Ovary (tissue), 9 donors: ENCODE results near the gene ANKRD60. TPM values are rescaled to one million over a fixed set of nuclear protein-coding genes. Genes with fewer than 3 reads are reported as not detected.

ENCODE experiments used
- DNase-seq, 5 donors: peaks; one replicate each; pipeline ENCODE4 v3.0.0-alpha.2; 2019 to 2020
- H3K27ac ChIP-seq, 2 donors: fragments of 200-600 bp; one replicate each; pipeline versions ENCODE4 v1.5.1 to v1.8.0; 2019 to 2022
- H3K27me3 ChIP-seq: fragments of 200-600 bp; one replicate; pipeline ENCODE4 v1.8.0; 2022
- H3K36me3 ChIP-seq: fragments of 200-600 bp; sonication (generic); one replicate; pipeline ENCODE4 v1.5.1; 2019
- H3K4me1 ChIP-seq: one replicate; pipeline ENCODE4 v1.8.1; 2013; ENCODE audit warnings: mild to moderate bottlenecking, moderate library complexity; ENCODE audit not compliant: insufficient read depth
- H3K4me3 ChIP-seq: fragments of 200-600 bp; sonication (generic); one replicate; pipeline ENCODE4 v1.5.1; 2017
- H3K9me3 ChIP-seq, 2 donors: fragments of 200-600 bp in 1 of 2; sonication (generic) in 1 of 2; one replicate each; pipeline versions ENCODE4 v1.5.1 to v1.8.1; 2013 to 2019; ENCODE audit warnings: mild to moderate bottlenecking in 1 of 2, moderate library complexity in 1 of 2
- CTCF ChIP-seq, 3 donors: fragments of 450-650 bp in 2 of 3; fragments of 200-600 bp in 1 of 3; IDR thresholded peaks; one replicate each; pipeline versions ENCODE4 v1.5.1 to v1.8.0; 2016 to 2022; ENCODE audit warnings: antibody characterized with exemption in 3 of 3, mild to moderate bottlenecking in 1 of 3
- EP300 ChIP-seq: sonication (generic); formaldehyde crosslinking; IDR thresholded peaks from one replicate; pipeline ENCODE4 v1.6.1; 2017; ENCODE audit warnings: antibody characterized with exemption
- POLR2A ChIP-seq: fragments of 450-650 bp; IDR thresholded peaks from one replicate; pipeline ENCODE4 v1.6.1; 2017; ENCODE audit warnings: antibody characterized with exemption, mild to moderate bottlenecking, moderate library complexity
- WGBS, 3 donors: extraction: QIAGEN DNeasy Blood & Tissue Kit in 1 of 3; methylation state at CpG; one replicate each; pipeline versions ENCODE4 v1.1.5 to v1.1.7; 2013 to 2017; 5-methylcytosine and 5-hydroxymethylcytosine counted together
- intact Hi-C, 4 donors: fragments of 100-400 bp; cut with DNase I; formaldehyde crosslinking; loops; one replicate each; pipeline versions ENCODE4 v1.11.0 to v1.15.1; 2022 to 2023
- polyA plus RNA-seq, 2 donors: library from polyadenylated mRNA; stranded (reverse); fragments of 200-250 nt in 1 of 2; fragments of 350-450 nt in 1 of 2; fragmentation: Illumina TruSeq in 1 of 2; extraction: RNeasy Lipid Tissue Mini Kit (QIAGEN cat#74804) in 1 of 2; gene quantifications; one replicate each; pipeline ENCODE4 v1.2.3, GENCODE V29; 2013 to 2014
- total RNA-seq, 7 donors: library from RNA; depleted of rRNA in 2 of 7; stranded (reverse); fragments of >200 nt in 2 of 7; fragmentation: NEBNext Ultra II Directional in 3 of 7; extraction: Animal tissue kit (Norgen Biotek cat#: 25700) in 3 of 7; gene quantifications; one replicate each; pipeline versions ENCODE4 v1.1.0 to v1.2.4, GENCODE V29; 2016 to 2023
- donor health status: DM: no; HTN: no; CAD: no; lungs with moderate emphysema.
- donor health status: DM: no; HTN: no; CAD: no.
- donor health status: Bipolar disorder and iron deficiency.
- donor health status: DM: yes; HTN: yes; CAD: no.
- donor health status: DM: no; HTN: no; CAD: no.
- donor health status: DM: yes; HTN: yes; CAD: no.

ANKRD60 gene
- total and polyA plus RNA-seq, 9 donors, result not detected

- DNase-seq, result no peak
- H3K4me1 ChIP-seq, result no peaks in the 10 kb centered on the region
- no peaks in the 10 kb centered on the region for H3K9me3 ChIP-seq
- no peak overlapping the region for H3K4me3 ChIP-seq
- no peak for TF ChIP-seq POLR2A
- H3K36me3 ChIP-seq, result no peaks in the 10 kb centered on the region
- 85 to 89% (median 88%) methylated on average over 4 of the region's 4 CpGs for WGBS, 3 donors
- intact Hi-C loops, result no loop called here
- no peaks in the 10 kb centered on the region for H3K27me3 ChIP-seq
- H3K27ac ChIP-seq, result no peak overlapping the region
Observed at GRCh38 chr20:58198384-58198783, 30.1 kb downstream of the ANKRD60 start.

GRCh38 chr20:58197185-58197469 lies 31.3 kb downstream of the ANKRD60 start:
- Histone ChIP-seq H3K36me3 (no peaks in the 10 kb centered on the region), H3K4me3 (no peak overlapping the region), H3K4me1 (no peaks in the 10 kb centered on the region), H3K9me3 (no peaks in the 10 kb centered on the region), H3K27ac (no peak overlapping the region), H3K27me3 (no peaks in the 10 kb centered on the region)
- TF ChIP-seq POLR2A, result no peak
- TF ChIP-seq EP300, result no peak
- no peak for TF ChIP-seq CTCF (IDR thresholded peaks at IDR 0.05)
- intact Hi-C loops, result no loop called here
- no peak for DNase-seq
- 86 to 92% (median 91%) methylated on average over 8 of the region's 8 CpGs for WGBS, 3 donors

- Histone ChIP-seq H3K4me1 (no peaks in the 10 kb centered on the region), H3K27ac (no peak overlapping the region), H3K36me3 (no peaks in the 10 kb centered on the region), H3K27me3 (no peaks in the 10 kb centered on the region), H3K9me3 (no peaks in the 10 kb centered on the region), H3K4me3 (no peak overlapping the region)
- DNase-seq, result no peak
- WGBS, 3 donors, result 78 to 87% (median 83%) methylated on average over 24 of the region's 24 CpGs
- intact Hi-C loops, result no loop called here
- TF ChIP-seq CTCF (IDR thresholded peaks at IDR 0.05) (no peak), POLR2A (no peak), EP300 (no peak)
Observed at GRCh38 chr20:58196402-58197184, 31.9 kb downstream of the ANKRD60 start.

GRCh38 chr20:58195047-58195446 lies 33.4 kb downstream of the ANKRD60 start:
- no peak overlapping the region for H3K27ac ChIP-seq
- WGBS, 3 donors, result 92 to 95% (median 94%) methylated on average over 6 of the region's 6 CpGs
- no peak for DNase-seq
- no peak overlapping the region for H3K4me3 ChIP-seq
- H3K9me3 ChIP-seq, result no peaks in the 10 kb centered on the region
- H3K27me3 ChIP-seq, result no peaks in the 10 kb centered on the region
- no peak for TF ChIP-seq CTCF (IDR thresholded peaks at IDR 0.05)
- TF ChIP-seq EP300, result no peak
- TF ChIP-seq POLR2A, result no peak
- intact Hi-C loops, result no loop called here
- no peaks in the 10 kb centered on the region for H3K4me1 ChIP-seq
- H3K36me3 ChIP-seq, result no peaks in the 10 kb centered on the region

GRCh38 chr20:58194175-58194791 lies 34.2 kb downstream of the ANKRD60 start:
- no peak for DNase-seq
- intact Hi-C loops, result loop anchor here in 1 of 4 donors (5.0 kb wide), 1 partner anchor 1142 kb away; no protein-coding TSS in a partner anchor
- H3K9me3 ChIP-seq, result no peaks in the 10 kb centered on the region
- H3K4me3 ChIP-seq, result no peak overlapping the region
- H3K27me3 ChIP-seq, result no peaks in the 10 kb centered on the region
- H3K27ac ChIP-seq, result no peak overlapping the region
- TF ChIP-seq EP300, result no peak
- TF ChIP-seq POLR2A, result no peak
- TF ChIP-seq CTCF (IDR thresholded peaks at IDR 0.05), result no peak
- WGBS, 3 donors, result 48 to 64% (median 56%) methylated on average over 7 of the region's 7 CpGs
- H3K4me1 ChIP-seq, result no peaks in the 10 kb centered on the region
- no peaks in the 10 kb centered on the region for H3K36me3 ChIP-seq
